ENCODE results near the gene MCOLN3.

DNA sequence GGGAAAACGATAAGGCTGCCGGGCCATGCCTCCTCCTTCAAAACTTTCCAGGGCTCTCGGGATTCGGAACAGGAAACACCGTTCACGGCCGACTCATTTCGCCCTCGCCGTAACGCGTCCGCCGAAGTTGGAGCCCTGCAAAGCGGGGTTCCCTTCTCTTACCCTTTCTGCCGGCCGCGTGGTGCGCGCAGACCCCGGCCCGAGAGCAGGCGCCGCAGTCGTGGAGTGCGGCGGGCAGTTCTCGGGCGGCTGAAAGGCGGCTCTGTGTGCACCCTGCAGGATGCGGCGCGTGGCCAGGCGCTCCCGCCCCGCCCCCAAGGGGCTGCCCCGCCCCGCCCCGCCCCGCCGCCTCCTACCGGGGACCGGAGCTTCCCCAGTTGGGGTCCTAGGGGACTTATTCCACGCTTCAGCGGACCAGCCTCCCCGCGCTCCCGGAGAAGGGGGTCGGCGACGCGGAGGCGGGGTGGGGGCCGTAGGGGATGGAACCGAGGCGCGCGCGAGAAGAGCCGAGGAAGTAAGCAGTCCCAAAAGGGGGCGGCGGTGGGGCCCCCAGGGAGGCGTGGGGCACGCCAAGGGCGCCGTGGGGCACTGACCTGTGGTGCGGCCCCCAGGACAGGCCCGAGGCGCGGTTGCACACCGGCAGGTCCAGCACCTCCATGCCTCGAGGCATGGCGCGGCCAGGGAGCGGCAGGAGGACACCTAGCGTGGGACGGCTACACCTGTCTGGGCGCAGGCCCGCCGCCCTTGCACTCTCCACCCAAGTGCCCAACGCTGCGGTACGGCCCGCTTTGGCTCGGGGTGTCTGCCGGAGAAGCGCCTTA lies 51.2 kb downstream of the MCOLN3 start, which contains the start of gene MCOLN2:
- TF ChIP-seq, protein P1, sequence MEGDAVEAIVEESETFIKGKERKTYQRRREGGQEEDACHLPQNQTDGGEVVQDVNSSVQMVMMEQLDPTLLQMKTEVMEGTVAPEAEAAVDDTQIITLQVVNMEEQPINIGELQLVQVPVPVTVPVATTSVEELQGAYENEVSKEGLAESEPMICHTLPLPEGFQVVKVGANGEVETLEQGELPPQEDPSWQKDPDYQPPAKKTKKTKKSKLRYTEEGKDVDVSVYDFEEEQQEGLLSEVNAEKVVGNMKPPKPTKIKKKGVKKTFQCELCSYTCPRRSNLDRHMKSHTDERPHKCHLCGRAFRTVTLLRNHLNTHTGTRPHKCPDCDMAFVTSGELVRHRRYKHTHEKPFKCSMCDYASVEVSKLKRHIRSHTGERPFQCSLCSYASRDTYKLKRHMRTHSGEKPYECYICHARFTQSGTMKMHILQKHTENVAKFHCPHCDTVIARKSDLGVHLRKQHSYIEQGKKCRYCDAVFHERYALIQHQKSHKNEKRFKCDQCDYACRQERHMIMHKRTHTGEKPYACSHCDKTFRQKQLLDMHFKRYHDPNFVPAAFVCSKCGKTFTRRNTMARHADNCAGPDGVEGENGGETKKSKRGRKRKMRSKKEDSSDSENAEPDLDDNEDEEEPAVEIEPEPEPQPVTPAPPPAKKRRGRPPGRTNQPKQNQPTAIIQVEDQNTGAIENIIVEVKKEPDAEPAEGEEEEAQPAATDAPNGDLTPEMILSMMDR (conservative IDR thresholded peaks at IDR 0.05; ENCODE audit: low read depth, low read length) = no peak
- TF ChIP-seq EZH2 (IDR thresholded peaks at IDR 0.05; ENCODE audit: borderline replicate concordance, low read depth, low read length, poor library complexity, severe bottlenecking) = no peak
